Keratinocyte (primary cell): ENCODE data around the gene ETDA. TPM values are rescaled to one million over a fixed set of nuclear protein-coding genes. Genes with fewer than 3 reads are reported as not detected.

Experiments
- DNase-seq: peaks from one replicate; pipeline ENCODE4 v3.0.0-alpha.2; 2011; ENCODE audit warnings: low read depth, missing footprints, low spot score
- FAIRE-seq: peaks from 2 replicates; lab custom pipeline; 2011; peaks lifted over from hg19 to GRCh38; lab: Jason Lieb, UNC
- H2AFZ ChIP-seq: 2 replicates; pipeline ENCODE4 v1.6.0; 2012; ENCODE audit warnings: low read length, control low read depth, inconsistent platforms; ENCODE audit not compliant: control insufficient read depth
- H3K27ac ChIP-seq: 2 replicates; pipeline ENCODE4 v1.5.1; 2011; ENCODE audit warnings: low read length; ENCODE audit not compliant: control insufficient read depth, insufficient read depth
- H3K27me3 ChIP-seq: 3 replicates; pipeline ENCODE4 v1.6.0; 2011; ENCODE audit warnings: low read length; ENCODE audit not compliant: control insufficient read depth, insufficient read depth; ENCODE audit errors: extremely low read depth
- H3K36me3 ChIP-seq, 2 experiments: 2 replicates in 1 of 2; 3 replicates in 1 of 2; pipeline ENCODE4 v1.5.1; 2011; ENCODE audit warnings: low read length in 2 of 2, mild to moderate bottlenecking in 1 of 2; ENCODE audit not compliant: control insufficient read depth in 2 of 2, insufficient read depth in 2 of 2; ENCODE audit errors: extremely low read depth in 1 of 2
- H3K4me1 ChIP-seq: 3 replicates; pipeline ENCODE4 v1.5.1; 2011; ENCODE audit warnings: low read length; ENCODE audit not compliant: control insufficient read depth, insufficient read depth; ENCODE audit errors: extremely low read depth
- H3K4me2 ChIP-seq: 3 replicates; pipeline ENCODE4 v1.6.0; 2011; ENCODE audit warnings: low read depth, low read length; ENCODE audit not compliant: control insufficient read depth, insufficient read depth; ENCODE audit errors: extremely low read depth
- H3K4me3 ChIP-seq, 3 experiments: fragments of 200-600 bp in 1 of 3; sonication (generic) in 1 of 3; 2 replicates in 2 of 3; 3 replicates in 1 of 3; pipeline ENCODE4 v1.5.1; 2011 to 2016; ENCODE audit warnings: low read length in 3 of 3, mild to moderate bottlenecking in 3 of 3, control low read depth in 2 of 3, inconsistent platforms in 1 of 3, low read depth in 1 of 3, mixed read lengths in 1 of 3, mixed run types in 1 of 3, moderate library complexity in 1 of 3; ENCODE audit not compliant: control insufficient read depth in 2 of 3, insufficient read depth in 2 of 3; ENCODE audit errors: extremely low read depth in 1 of 3
- H3K79me2 ChIP-seq: 2 replicates; pipeline ENCODE4 v1.6.0; 2012; ENCODE audit warnings: low read length; ENCODE audit not compliant: control insufficient read depth, insufficient read depth
- H3K9ac ChIP-seq: 3 replicates; pipeline ENCODE4 v1.6.0; 2011; ENCODE audit warnings: low read length; ENCODE audit not compliant: control insufficient read depth, insufficient read depth; ENCODE audit errors: extremely low read depth
- H3K9me1 ChIP-seq: 3 replicates; pipeline ENCODE4 v1.6.0; 2011; ENCODE audit warnings: low read length; ENCODE audit not compliant: control insufficient read depth, insufficient read depth; ENCODE audit errors: extremely low read depth
- H3K9me3 ChIP-seq: 2 replicates; pipeline ENCODE4 v1.5.1; 2012; ENCODE audit warnings: low read depth, low read length; ENCODE audit not compliant: control insufficient read depth
- H4K20me1 ChIP-seq: 3 replicates; pipeline ENCODE4 v1.6.0; 2011; ENCODE audit warnings: low read length; ENCODE audit not compliant: control insufficient read depth, insufficient read depth; ENCODE audit errors: extremely low read depth
- EZH2 ChIP-seq: IDR thresholded peaks from one replicate; pipeline ENCODE4 v1.6.1; 2012; ENCODE audit warnings: inconsistent platforms, mild to moderate bottlenecking, low read length, moderate library complexity
- dilution Hi-C: fragments of 300-500 bp; cut with MboI; formaldehyde crosslinking; loops from one replicate; pipeline ENCODE4 v1.7.0; 2020; ENCODE audit warnings: low sequenced_read_pairs; ENCODE audit not compliant: extremely low pct_ligation_motif_present
- polyA plus RNA-seq, 5 experiments: library from polyadenylated mRNA; depleted of rRNA in 3 of 5; stranded (reverse) in 3 of 5; stranded (forward) in 1 of 5; unstranded in 1 of 5; fragments of >200 nt; gene quantifications; 1 replicate in 1 of 5; 2 replicates in 3 of 5; 3 replicates in 1 of 5; pipeline versions ENCODE4 v1.2.1 to v1.2.3, GENCODE V29; 2011 to 2012; ENCODE audit warnings: missing spikeins in 2 of 5, low read depth in 1 of 5, low replicate concordance in 1 of 5
- TF ChIP-seq, protein P1 (sequence below), 3 experiments: IDR thresholded peaks in 1 of 3; conservative IDR thresholded peaks in 1 of 3; optimal IDR thresholded peaks in 1 of 3; 2 replicates in 2 of 3; 3 replicates in 1 of 3; pipeline versions ENCODE3 to v1.5.1; 2011; ENCODE audit warnings: low read length in 3 of 3, mild to moderate bottlenecking in 3 of 3, moderate library complexity in 2 of 3, control low read depth in 1 of 3, inconsistent platforms in 1 of 3; ENCODE audit not compliant: insufficient read depth in 2 of 3; ENCODE audit errors: extremely low read depth in 1 of 3

The ETDA gene
- polyA plus RNA-seq, 1 donor (not counting 4 experiments of a cell fraction or from before 2014, with no cell fraction given) = not detected

DNA sequence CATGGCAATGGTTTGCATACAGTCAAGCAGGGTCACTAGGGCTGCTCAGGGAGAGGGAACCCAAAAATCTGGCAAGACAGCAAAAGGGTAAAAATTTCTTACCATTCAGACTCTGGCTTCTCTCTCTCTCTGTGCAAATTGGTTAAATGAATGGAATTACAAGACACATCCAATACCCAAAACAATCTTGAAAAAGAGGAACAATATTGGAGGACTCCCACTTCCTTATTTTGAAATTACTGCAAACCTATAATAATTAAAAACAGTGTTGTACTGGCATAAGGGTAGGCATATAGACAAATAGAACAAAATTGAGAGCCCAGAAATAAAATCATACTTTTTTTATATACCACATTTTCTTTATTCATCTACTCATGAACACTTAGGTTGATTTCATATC is 24.1 kb downstream of the ETDA start:
- no peaks in the 10 kb centered on the region for H3K9me1 ChIP-seq
- H3K4me2 ChIP-seq = no peak overlapping the region
- dilution Hi-C loops = no loop called here
- H3K4me1 ChIP-seq = no peaks in the 10 kb centered on the region
- H3K79me2 ChIP-seq = no peaks in the 10 kb centered on the region
- no peaks in the 10 kb centered on the region for H4K20me1 ChIP-seq
- no peak overlapping the region for H2AFZ ChIP-seq
- no peaks in the 10 kb centered on the region for H3K27me3 ChIP-seq
- H3K9me3 ChIP-seq = no peaks in the 10 kb centered on the region
- H3K27ac ChIP-seq = no peak overlapping the region
- TF ChIP-seq, protein P1, sequence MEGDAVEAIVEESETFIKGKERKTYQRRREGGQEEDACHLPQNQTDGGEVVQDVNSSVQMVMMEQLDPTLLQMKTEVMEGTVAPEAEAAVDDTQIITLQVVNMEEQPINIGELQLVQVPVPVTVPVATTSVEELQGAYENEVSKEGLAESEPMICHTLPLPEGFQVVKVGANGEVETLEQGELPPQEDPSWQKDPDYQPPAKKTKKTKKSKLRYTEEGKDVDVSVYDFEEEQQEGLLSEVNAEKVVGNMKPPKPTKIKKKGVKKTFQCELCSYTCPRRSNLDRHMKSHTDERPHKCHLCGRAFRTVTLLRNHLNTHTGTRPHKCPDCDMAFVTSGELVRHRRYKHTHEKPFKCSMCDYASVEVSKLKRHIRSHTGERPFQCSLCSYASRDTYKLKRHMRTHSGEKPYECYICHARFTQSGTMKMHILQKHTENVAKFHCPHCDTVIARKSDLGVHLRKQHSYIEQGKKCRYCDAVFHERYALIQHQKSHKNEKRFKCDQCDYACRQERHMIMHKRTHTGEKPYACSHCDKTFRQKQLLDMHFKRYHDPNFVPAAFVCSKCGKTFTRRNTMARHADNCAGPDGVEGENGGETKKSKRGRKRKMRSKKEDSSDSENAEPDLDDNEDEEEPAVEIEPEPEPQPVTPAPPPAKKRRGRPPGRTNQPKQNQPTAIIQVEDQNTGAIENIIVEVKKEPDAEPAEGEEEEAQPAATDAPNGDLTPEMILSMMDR (optimal IDR thresholded peaks at IDR 0.05 in 1 of 3, IDR thresholded peaks at IDR 0.05 in 1 of 3, conservative IDR thresholded peaks at IDR 0.05 in 1 of 3; ENCODE audit: extremely low read depth in 1 of 3, insufficient read depth in 2 of 3, low read length in 3 of 3) = no peak
- no peak for TF ChIP-seq EZH2
- H3K4me3 ChIP-seq = no peak overlapping the region
- DNase-seq = no peak
- no peak for FAIRE-seq
- H3K36me3 ChIP-seq = no peaks in the 10 kb centered on the region
- H3K9ac ChIP-seq = no peak overlapping the region

DNA sequence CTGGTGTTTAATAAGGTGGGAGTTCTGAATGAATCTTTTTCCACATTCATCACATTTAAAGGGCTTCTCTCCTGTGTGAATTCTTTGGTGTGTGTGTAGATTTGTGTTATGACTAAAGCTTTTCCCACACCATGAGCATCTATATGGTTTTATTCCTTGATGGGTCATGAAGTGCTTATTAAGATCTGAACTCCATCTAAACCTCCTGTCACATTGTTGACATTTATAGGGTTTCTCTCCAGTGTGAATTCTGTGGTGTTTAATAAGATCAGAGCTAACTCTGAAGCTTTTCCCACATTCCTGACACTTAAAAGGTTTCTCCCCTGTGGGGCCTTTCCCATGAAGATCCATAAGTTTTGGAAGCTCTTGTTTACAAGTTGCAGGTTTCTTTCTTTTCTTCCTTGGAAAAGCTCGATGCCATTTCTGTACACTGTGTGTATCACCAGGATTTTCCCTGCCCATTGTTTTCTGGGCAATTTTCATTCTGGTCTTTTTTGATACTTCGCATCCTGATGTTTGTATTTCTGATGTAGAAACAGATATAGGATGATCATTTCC is 35.5 kb downstream of the ETDA start:
- H3K4me2 ChIP-seq = no peak overlapping the region
- no peaks in the 10 kb centered on the region for H3K4me1 ChIP-seq
- H3K9me1 ChIP-seq = no peaks in the 10 kb centered on the region
- peaks cover 7% of the 10 kb centered on the region for H3K9me3 ChIP-seq
- H2AFZ ChIP-seq = no peak overlapping the region
- H3K27me3 ChIP-seq = no peaks in the 10 kb centered on the region
- H4K20me1 ChIP-seq = no peaks in the 10 kb centered on the region
- TF ChIP-seq, protein P1 (optimal IDR thresholded peaks at IDR 0.05 in 1 of 3, IDR thresholded peaks at IDR 0.05 in 1 of 3, conservative IDR thresholded peaks at IDR 0.05 in 1 of 3; ENCODE audit: extremely low read depth in 1 of 3, insufficient read depth in 2 of 3, low read length in 3 of 3) = no peak
- TF ChIP-seq EZH2 = no peak
- dilution Hi-C loops = no loop called here
- H3K27ac ChIP-seq = no peak overlapping the region
- FAIRE-seq = no peak
- no peaks in the 10 kb centered on the region for H3K36me3 ChIP-seq
- no peak for DNase-seq
- no peak overlapping the region for H3K9ac ChIP-seq
- H3K79me2 ChIP-seq = no peaks in the 10 kb centered on the region
- no peak overlapping the region for H3K4me3 ChIP-seq
